Esophagus muscularis mucosa (tissue), 4 donors: ENCODE measurements around the gene PIR. TPM values are rescaled to one million over a fixed set of nuclear protein-coding genes. Genes with fewer than 3 reads are reported as not detected.

Experiments
- DNase-seq: peaks from one replicate; pipeline ENCODE4 v3.0.0-alpha.2; 2017; ENCODE audit errors: extremely low spot score
- H3K27ac ChIP-seq, 4 donors: fragments of 200-600 bp; sonication (generic); replicated peaks in 1 of 4; 1 replicate in 3 of 4; 2 replicates in 1 of 4; pipeline ENCODE4 v1.5.1; 2016 to 2019; ENCODE audit warnings: mild to moderate bottlenecking in 1 of 4
- H3K27me3 ChIP-seq, 4 donors: fragments of 200-600 bp; sonication (generic); one replicate each; pipeline versions ENCODE4 v1.5.1 to v1.6.0; 2016 to 2019
- H3K36me3 ChIP-seq, 4 donors: fragments of 200-600 bp; sonication (generic); one replicate each; pipeline ENCODE4 v1.5.1; 2016 to 2019
- H3K4me1 ChIP-seq, 4 donors: fragments of 200-600 bp; sonication (generic); one replicate each; pipeline ENCODE4 v1.5.1; 2016 to 2019
- H3K4me3 ChIP-seq, 4 donors: fragments of 200-600 bp; sonication (generic); 1 replicate in 2 of 4; 2 replicates in 2 of 4; pipeline ENCODE4 v1.5.1; 2016 to 2019; ENCODE audit warnings: mild to moderate bottlenecking in 4 of 4, moderate library complexity in 1 of 4
- H3K9me3 ChIP-seq, 4 donors: fragments of 200-600 bp; sonication (generic); 1 replicate in 3 of 4; 2 replicates in 1 of 4; pipeline ENCODE4 v1.5.1; 2016 to 2019
- EP300 ChIP-seq: sonication (generic); formaldehyde crosslinking; IDR thresholded peaks from one replicate; pipeline ENCODE4 v1.6.1; 2017; ENCODE audit warnings: antibody characterized with exemption
- POLR2A ChIP-seq: fragments of 450-650 bp; IDR thresholded peaks from one replicate; pipeline ENCODE4 v1.6.1; 2017; ENCODE audit warnings: antibody characterized with exemption, moderate library complexity, mild to moderate bottlenecking, low read depth
- POLR2AphosphoS5 ChIP-seq, 2 donors: sonication (generic); formaldehyde crosslinking; IDR thresholded peaks; one replicate each; pipeline ENCODE4 v1.6.1; 2017; ENCODE audit warnings: antibody characterized with exemption in 2 of 2
- WGBS: methylation state at CpG from one replicate; pipeline ENCODE4 v1.1.5; 2018; 5-methylcytosine and 5-hydroxymethylcytosine counted together
- intact Hi-C: fragments of 100-400 bp; cut with DNase I; formaldehyde crosslinking; loops from one replicate; pipeline ENCODE4 v1.15.1; 2023
- total RNA-seq, 4 donors: library from RNA; depleted of rRNA; stranded (reverse); fragments of >200 nt; gene quantifications; one replicate each; pipeline versions ENCODE4 v1.1.0 to v1.2.1, GENCODE V29; 2016
- TF ChIP-seq, protein P1 (sequence below), 3 experiments: fragments of 200-600 bp in 2 of 3; fragments of 450-650 bp in 1 of 3; sonication (generic) in 2 of 3; IDR thresholded peaks; one replicate each; pipeline ENCODE4 v1.5.1; 2017 to 2019; ENCODE audit warnings: antibody characterized with exemption in 3 of 3, mild to moderate bottlenecking in 2 of 3, moderate library complexity in 1 of 3

The PIR gene
- total RNA-seq, 4 donors from 2014 or later: 12.1 to 24.9 (median 19.3) TPM

DNA sequence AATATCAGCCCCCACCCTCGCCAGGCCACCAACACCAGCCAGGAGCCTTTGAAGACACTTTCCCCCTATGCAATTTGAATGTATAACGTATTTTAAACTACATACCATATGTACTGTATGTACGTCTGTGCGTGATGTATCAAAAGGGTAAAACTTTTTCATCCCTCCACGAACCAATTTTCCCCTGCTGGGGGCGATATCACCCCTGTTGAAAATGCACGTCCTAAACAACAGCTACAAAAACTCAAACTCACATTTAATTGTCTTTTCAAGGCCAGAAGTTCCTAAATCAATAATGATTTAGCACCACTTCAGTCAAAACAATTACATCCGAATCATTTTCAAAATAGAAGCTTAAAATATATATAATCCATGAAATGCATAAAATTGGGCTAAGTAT, 110.3 kb downstream of the PIR start:
- Histone ChIP-seq H3K9me3 (no peaks in the 10 kb centered on the region), H3K27ac (no peak overlapping the region), H3K27me3 (no peaks in the 10 kb centered on the region), H3K36me3 (no peaks in the 10 kb centered on the region), H3K4me3 (no peak overlapping the region), H3K4me1 (no peaks in the 10 kb centered on the region)
- DNase-seq: no peak
- intact Hi-C loops: no loop called here
- TF ChIP-seq POLR2A (no peak), POLR2AphosphoS5 (IDR thresholded peaks at IDR 0.05) (no peak), EP300 (no peak)
- TF ChIP-seq, protein P1, sequence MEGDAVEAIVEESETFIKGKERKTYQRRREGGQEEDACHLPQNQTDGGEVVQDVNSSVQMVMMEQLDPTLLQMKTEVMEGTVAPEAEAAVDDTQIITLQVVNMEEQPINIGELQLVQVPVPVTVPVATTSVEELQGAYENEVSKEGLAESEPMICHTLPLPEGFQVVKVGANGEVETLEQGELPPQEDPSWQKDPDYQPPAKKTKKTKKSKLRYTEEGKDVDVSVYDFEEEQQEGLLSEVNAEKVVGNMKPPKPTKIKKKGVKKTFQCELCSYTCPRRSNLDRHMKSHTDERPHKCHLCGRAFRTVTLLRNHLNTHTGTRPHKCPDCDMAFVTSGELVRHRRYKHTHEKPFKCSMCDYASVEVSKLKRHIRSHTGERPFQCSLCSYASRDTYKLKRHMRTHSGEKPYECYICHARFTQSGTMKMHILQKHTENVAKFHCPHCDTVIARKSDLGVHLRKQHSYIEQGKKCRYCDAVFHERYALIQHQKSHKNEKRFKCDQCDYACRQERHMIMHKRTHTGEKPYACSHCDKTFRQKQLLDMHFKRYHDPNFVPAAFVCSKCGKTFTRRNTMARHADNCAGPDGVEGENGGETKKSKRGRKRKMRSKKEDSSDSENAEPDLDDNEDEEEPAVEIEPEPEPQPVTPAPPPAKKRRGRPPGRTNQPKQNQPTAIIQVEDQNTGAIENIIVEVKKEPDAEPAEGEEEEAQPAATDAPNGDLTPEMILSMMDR (IDR thresholded peaks at IDR 0.05): no peak
- WGBS: 73% methylated on average over 8 of the region's 8 CpGs

GRCh38 chrX:15376956-15377355, 116.2 kb downstream of the PIR start:
- Histone ChIP-seq H3K9me3 (no peaks in the 10 kb centered on the region), H3K27ac (no peak overlapping the region), H3K36me3 (no peaks in the 10 kb centered on the region), H3K4me3 (no peak overlapping the region), H3K27me3 (no peaks in the 10 kb centered on the region), H3K4me1 (no peaks in the 10 kb centered on the region)
- 77% methylated on average over 1 of the region's 1 CpG for whole genome bisulfite sequencing
- intact Hi-C loops: no loop called here
- no peak for DNase-seq
- TF ChIP-seq POLR2A: no peak
- no peak for TF ChIP-seq POLR2AphosphoS5 (IDR thresholded peaks at IDR 0.05)
- no peak for TF ChIP-seq EP300
- TF ChIP-seq, protein P1 (IDR thresholded peaks at IDR 0.05): no peak

DNA sequence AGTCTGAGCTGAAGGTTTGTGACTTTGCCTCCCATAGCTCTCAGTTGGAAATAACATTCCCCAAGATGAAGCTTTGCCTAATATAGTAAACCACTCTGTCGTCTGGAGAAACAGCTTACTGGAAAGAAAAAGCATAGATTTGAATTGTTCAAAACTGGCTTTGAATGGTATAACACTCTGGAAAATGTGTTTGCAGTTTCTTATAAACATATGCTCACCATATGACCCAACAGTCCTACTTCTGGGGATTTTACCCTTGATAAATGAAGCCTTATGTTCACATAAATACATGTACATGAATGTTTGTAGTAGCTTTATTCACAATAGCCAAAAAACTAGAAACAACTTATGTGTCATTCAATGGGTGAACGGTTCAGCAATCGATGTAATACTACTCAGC, 119.2 kb downstream of the PIR start:
- no peak overlapping the region for H3K27ac ChIP-seq
- H3K36me3 ChIP-seq: no peaks in the 10 kb centered on the region
- H3K4me3 ChIP-seq: no peak overlapping the region
- DNase-seq: no peak
- intact Hi-C loops: no loop called here
- TF ChIP-seq, protein P1 (IDR thresholded peaks at IDR 0.05): no peak
- no peak for TF ChIP-seq EP300
- no peak for TF ChIP-seq POLR2AphosphoS5 (IDR thresholded peaks at IDR 0.05)
- no peak for TF ChIP-seq POLR2A
- H3K9me3 ChIP-seq: no peaks in the 10 kb centered on the region
- no peaks in the 10 kb centered on the region for H3K27me3 ChIP-seq
- WGBS: 64% methylated on average over 3 of the region's 3 CpGs
- no peaks in the 10 kb centered on the region for H3K4me1 ChIP-seq

GRCh38 chrX:15366506-15367352, 126.4 kb downstream of the PIR start:
- Histone ChIP-seq H3K4me3 (no peak overlapping the region), H3K36me3 (peaks cover 0 to 9% (median 0%) of the 10 kb centered on the region in 4 donors), H3K27me3 (no peaks in the 10 kb centered on the region), H3K4me1 (no peaks in the 10 kb centered on the region), H3K27ac (no peak overlapping the region), H3K9me3 (no peaks in the 10 kb centered on the region)
- TF ChIP-seq POLR2A (no peak), POLR2AphosphoS5 (IDR thresholded peaks at IDR 0.05) (no peak), EP300 (no peak)
- TF ChIP-seq, protein P1 (IDR thresholded peaks at IDR 0.05): no peak
- no peak for DNase-seq
- 76% methylated on average over 9 of the region's 9 CpGs for WGBS
- intact Hi-C loops: no loop called here
